D721Med (cell line): ENCODE measurements around the gene TTF2.
A peak's percentile ranks its signal among the peaks of the same experiment; 100 is the strongest.

Experiments
- DNase-seq: peaks from one replicate; pipeline ENCODE4 v3.0.0; 2011; ENCODE audit warnings: low spot score; ENCODE audit not compliant: insufficient read length
- FAIRE-seq: peaks from 2 replicates; lab custom pipeline; 2011; peaks lifted over from hg19 to GRCh38; lab: Jason Lieb, UNC
- CTCF ChIP-seq: IDR thresholded peaks from 2 replicates; pipeline ENCODE4 v1.5.1; 2012; ENCODE audit warnings: mild to moderate bottlenecking, control low read depth; ENCODE audit not compliant: insufficient read depth; ENCODE audit errors: missing control alignments

Gene TTF2

GRCh38 chr1:117059678-117060440 lies at the start of gene TTF2:
TSS of gene TTF2 (plus strand) at chr1:117060326. CDS start at chr1:117060347, 21 bp downstream.
- FAIRE-seq (peak; percentile 29), DNase-seq (peak; percentile 85)
- TF ChIP-seq CTCF, result no peak

- DNase-seq (no peak), FAIRE-seq (no peak)
- TF ChIP-seq CTCF, result no peak
These were observed 48.8 kb upstream of the TTF2 start for GRCh38 chr1:117011334-117011733.

- FAIRE-seq (no peak), DNase-seq (no peak)
- TF ChIP-seq CTCF, result no peak
These were observed 46.7 kb upstream of the TTF2 start for GRCh38 chr1:117013309-117013858.

DNA sequence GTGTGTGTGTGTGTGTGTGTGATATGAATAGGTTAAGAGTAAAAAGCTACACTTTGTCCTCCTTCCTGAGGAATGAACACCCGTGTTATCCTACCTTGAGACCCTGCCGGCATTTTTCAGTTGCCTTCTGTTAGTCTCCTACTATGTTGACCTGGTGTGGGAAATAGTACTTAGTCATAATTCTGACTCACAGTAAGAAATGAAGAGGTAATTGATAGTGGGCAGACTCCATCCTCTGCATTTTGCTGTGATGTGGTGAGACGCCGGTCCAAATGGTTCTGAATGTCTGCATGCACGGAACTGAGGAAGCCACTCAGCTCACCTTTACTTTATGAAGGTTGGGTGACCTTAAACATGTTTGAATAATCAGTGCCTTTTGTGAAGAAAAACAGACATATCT lies 45.9 kb upstream of the TTF2 start:
- FAIRE-seq (no peak), DNase-seq (no peak)
- no peak for TF ChIP-seq CTCF

DNA sequence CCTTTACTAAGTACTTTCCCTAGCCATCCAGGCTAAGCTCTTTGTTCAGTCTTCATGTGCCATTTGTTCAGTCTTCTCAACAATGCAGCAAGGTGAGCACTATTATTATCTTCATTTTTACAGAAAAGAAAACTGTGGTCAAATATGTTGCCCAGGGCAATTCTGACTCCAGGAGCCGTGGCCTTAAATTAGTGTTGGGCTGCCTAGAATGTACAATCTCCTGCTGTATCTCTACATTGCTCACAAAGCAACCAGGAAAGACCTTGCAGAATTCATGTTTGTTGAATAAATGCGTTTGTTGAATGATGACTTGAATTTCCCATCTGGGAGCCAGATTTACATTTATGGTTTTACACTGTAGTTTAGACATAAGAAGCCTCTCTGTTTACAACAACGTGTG lies 44.4 kb upstream of the TTF2 start:
- TF ChIP-seq CTCF, result no peak
- DNase-seq (no peak), FAIRE-seq (no peak)

DNA sequence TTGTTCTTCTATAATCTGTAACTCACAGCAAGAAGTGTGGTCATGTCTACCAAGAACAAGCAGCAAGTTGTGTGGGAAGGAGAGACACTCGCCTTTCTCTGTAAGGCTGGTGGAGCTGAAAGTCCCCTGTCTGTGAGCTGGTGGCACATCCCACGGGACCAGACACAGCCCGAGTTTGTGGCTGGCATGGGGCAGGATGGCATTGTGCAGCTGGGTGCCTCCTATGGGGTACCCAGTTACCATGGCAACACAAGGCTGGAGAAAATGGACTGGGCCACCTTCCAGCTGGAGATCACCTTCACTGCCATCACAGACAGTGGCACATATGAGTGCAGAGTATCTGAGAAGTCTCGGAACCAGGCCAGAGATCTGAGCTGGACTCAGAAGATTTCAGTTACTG lies 43.1 kb upstream of the TTF2 start:
- FAIRE-seq, result no peak
- no peak for DNase-seq
- no peak for TF ChIP-seq CTCF

DNA sequence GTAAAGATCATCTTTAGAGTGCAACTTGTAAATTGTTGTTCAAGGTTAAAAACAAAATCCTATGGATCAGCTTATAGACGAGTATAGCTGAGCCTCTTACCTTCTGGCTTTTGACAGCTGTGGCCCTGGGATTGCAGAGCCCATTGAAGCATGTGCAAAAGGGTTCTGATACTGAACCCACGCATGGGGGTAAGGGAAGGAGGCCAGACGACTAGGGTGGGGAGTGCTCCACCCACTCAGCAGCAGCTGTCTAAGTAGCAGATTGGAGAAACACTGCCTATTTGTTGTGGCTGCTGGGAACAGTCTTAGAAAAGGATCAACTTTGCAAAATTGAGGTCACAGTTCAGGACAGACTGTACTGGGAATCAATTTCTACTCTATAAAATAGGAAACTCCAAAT lies 42.5 kb upstream of the TTF2 start:
- FAIRE-seq (no peak), DNase-seq (peak; percentile 29)
- TF ChIP-seq CTCF, result no peak
